GM23248 (cell line): Measurements from ENCODE around the gene ATP13A4.

Source experiments
- EZH2 ChIP-seq: fragments of 200-600 bp; sonication (generic); IDR thresholded peaks from 2 replicates; pipeline ENCODE4 v1.6.1; 2018; ENCODE audit warnings: antibody characterized with exemption, mild to moderate bottlenecking; ENCODE audit not compliant: insufficient read depth, poor library complexity, severe bottlenecking
- EZH2phosphoT487 ChIP-seq: fragments of 200-600 bp; sonication (generic); IDR thresholded peaks from 2 replicates; pipeline ENCODE4 v1.6.1; 2018; ENCODE audit warnings: antibody characterized with exemption, moderate library complexity, mild to moderate bottlenecking, low read depth; ENCODE audit not compliant: insufficient read depth

DNA sequence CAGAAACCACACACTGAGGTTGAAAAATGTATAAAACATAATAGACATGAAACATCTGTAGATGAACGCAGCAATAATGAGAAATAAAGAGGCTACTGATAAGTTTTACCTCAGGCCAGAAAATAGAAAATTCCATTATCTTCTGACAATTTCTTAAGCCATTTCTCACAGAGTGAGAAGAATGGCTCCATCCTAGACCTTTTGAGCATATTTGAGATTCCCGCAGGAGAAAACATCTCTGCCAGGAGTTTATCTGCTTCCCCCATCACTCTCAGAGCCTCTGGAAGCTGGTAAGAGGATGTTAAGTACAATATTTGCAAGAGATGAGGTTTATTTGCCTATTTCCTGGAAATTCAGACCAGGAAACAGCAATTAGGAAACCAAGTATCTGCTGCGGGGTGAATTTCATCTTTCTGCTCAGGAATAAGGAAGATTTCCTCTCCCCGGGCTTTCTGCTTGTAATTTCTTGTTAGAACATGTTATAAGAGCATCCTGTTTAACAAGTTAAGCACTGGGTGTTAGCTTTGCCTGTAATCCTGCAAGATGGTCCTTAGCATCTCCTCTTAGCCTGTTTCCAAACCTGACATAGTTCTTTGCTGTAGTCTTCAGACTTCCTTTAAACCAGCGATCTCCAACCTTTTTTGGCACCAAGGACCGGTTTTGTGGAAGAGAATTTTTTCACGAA is 54.8 kb downstream of the ATP13A4 start:
- TF ChIP-seq EZH2phosphoT487 (no peak), EZH2 (no peak)
